Measurements from ENCODE around the gene TP53BP1.
A peak's percentile ranks its signal among the peaks of the same experiment; 100 is the strongest.

The TP53BP1 gene

DNA sequence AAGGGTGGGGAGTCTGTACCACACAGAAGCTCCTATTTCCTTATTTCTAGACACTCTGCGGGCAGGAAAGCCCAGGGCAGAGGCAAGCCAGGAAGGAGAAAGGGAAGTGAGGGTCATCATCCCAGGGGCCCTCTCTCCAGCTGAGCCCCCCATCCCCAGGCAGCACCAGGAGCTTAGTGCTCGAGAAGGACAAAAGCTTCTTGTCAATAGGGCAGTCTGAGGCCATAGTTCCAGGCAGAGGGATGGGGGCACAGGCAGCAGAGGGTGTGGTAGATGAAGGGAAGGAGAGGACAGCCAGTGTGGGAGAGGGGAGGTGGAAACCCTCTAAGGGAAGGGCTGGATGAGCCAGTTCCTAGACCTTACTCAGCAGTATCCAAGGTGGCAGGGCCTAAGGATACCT is 27.2 kb upstream of the TP53BP1 start:
- no peak for DNase-seq (ENCODE audit: low read depth in 2 of 2)

GRCh38 chr15:43519196-43519595 is 26.2 kb upstream of the TP53BP1 start:
- no peak for DNase-seq (ENCODE audit: low read depth in 2 of 2)

DNA sequence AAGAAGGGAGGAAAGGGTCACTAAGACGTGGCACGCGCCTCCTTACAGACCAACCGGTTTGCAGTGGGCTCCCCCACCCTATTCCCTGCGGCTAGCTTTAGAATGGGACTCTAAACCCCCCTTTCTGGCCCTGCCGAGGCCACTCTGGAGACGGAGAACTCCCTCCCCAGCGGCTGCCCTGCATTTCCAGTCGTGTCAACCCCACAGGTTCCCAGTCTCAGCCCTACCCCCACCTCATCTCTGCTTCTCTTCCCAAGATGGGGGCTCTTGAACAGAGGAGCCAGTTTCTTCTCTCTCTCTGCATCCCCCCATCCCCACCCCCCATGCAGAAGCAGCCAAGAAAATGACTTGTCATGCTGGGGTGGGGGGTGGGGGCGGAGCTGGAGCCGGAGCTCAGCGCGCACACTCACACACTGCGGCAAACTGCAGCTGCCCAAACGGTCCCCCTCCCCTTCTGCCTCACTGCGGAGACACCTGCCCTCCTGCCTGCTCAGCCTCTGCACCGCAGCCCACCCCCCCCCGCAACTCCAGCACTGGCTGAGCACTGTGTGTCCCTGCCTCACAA is 25.3 kb upstream of the TP53BP1 start:
- DNase-seq (ENCODE audit: low read depth in 2 of 2) = no peak

GRCh38 chr15:43517354-43518196 is 24.6 kb upstream of the TP53BP1 start, which contains the start of gene MAP1A:
MAP1A (plus strand) TSS chr15:43517608; CDS start chr15:43521474, 3,866 bp downstream.
- DNase-seq (ENCODE audit: low read depth in 2 of 2) = no peak

GRCh38 chr15:43516801-43517353 is 23.9 kb upstream of the TP53BP1 start:
- no peak for DNase-seq (ENCODE audit: low read depth in 2 of 2)

DNA sequence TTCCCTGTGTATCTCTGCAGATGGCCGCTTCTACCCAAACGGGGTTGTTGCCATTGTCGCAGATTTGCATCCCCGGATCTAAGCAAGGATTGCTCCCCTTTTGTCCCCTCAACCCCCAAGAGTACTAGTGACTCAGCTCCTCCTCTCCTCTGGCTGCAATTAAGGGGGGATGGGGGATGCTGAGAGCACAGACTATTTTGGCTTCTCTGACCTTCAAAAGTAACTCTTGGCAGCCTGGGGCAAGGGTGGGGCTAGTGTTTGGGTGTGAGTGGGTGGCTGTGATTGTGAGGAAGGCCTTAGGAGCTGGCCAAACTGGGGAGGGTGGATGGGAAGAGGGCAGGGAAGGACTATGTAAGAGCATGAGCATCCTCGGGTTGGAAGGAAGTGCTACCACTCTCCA is 23.2 kb upstream of the TP53BP1 start:
- no peak for DNase-seq (ENCODE audit: low read depth in 2 of 2)

GRCh38 chr15:43515741-43516140 is 22.8 kb upstream of the TP53BP1 start:
- DNase-seq (ENCODE audit: low read depth in 2 of 2) = no peak

DNA sequence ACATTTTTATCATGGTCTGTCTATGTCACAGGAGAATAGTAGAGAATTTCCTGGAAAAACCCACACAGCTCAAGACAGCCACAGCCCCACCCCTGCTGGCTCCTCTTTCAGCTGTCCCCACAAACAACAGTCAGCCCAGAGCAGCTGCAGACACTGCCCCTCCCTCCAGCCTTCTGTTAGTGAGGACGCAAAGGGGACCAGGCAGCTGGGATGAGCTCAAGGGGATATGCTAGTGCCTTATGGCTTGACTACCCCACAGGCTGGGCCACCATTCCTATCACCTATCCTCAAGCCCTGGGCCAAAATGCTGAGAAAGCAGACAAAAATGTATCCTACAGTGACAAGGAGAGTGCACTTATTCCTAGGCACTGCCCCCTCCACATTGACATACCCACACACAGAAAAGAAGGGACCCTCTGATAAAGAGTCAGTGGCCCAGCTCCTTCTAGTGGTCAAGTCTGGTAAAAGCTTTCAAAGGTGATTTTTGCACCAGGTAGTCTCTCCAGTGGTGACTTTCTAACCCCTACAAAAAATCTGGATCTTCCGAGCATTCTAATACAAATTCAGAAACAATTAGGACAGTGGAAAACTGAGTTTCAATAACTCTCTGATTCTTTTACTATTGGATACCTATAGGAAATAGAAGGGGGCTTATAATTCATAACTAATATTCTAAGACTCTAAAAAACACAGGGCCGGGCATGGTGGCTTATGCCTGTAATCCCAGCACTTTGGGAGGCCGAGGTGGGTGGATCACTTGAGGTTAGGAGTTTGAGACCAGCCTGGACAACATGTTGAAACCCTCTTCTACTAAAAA is 21.5 kb upstream of the TP53BP1 start:
- no peak for DNase-seq (ENCODE audit: low read depth in 2 of 2)

GRCh38 chr15:43513550-43513949 is 20.6 kb upstream of the TP53BP1 start:
- no peak for DNase-seq (ENCODE audit: low read depth in 2 of 2)

- no peak for DNase-seq (ENCODE audit: low read depth in 2 of 2)
These were observed 18.3 kb upstream of the TP53BP1 start for GRCh38 chr15:43511012-43511885.

DNA sequence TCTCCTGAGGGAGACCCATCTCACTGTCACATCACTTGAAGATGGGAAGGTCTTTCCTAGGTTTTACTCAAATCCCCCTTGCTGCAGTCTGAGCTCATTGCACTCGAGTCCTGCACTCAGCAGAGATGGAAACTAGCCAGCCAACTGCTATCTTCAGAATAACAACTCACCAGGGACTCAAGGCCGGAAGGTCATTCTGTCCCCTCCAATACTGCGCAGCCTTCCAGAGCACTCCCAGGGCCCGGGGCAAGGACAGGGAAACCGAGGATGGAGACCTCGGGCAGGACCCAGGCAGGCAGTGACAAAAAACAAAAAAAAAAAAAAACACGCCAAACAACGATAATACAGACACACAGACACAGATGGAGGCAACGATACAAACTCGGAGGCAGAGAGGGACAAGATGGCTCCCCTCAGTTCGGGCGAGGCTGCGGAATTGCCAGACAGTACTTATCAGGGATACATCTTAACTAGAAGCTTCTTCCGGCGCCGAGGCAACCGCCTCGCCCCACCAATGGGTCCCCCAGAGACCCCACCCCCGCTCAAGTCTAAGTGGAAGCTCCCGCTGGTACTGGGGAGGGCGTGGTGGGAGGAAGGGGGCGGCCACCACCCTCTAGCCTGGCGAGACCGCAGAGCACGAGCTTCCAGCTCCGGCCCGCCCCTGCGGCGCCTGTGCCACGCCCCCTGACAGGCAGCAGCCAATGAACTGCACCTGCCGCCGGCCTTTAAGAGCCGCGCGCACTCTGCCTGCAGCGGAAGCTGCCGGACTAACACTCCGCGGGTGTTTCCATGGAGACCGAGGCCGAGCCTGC is 17.4 kb upstream of the TP53BP1 start:
- peak; percentile 88 to 94 for DNase-seq (ENCODE audit: low read depth in 2 of 2)

DNA sequence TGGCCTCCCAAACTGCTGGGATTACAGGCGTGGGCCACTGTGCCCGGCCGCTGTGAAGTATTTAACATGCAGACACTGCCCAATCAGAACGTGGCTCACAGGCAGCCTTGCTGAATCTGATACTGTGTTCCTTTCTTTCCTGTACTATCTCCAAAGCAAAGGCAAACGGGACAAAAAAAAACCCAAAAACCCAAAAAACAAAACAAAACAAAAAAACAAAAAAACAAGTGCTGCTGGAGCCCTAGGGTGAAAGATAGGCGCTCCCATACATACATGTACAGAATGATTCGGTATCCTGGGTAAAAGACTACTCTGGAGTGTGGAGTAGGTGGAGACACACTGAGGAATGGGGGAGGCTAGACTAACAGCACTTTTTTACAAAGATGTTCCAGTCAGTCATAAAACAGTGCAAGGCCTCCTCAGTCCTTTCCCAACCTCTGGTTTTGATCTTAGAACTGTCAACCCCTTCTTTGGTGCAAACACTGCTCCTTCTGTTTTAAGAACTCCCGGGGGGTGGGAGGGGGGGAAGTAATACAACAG is 16.8 kb upstream of the TP53BP1 start:
- no peak for DNase-seq (ENCODE audit: low read depth in 2 of 2)

DNA sequence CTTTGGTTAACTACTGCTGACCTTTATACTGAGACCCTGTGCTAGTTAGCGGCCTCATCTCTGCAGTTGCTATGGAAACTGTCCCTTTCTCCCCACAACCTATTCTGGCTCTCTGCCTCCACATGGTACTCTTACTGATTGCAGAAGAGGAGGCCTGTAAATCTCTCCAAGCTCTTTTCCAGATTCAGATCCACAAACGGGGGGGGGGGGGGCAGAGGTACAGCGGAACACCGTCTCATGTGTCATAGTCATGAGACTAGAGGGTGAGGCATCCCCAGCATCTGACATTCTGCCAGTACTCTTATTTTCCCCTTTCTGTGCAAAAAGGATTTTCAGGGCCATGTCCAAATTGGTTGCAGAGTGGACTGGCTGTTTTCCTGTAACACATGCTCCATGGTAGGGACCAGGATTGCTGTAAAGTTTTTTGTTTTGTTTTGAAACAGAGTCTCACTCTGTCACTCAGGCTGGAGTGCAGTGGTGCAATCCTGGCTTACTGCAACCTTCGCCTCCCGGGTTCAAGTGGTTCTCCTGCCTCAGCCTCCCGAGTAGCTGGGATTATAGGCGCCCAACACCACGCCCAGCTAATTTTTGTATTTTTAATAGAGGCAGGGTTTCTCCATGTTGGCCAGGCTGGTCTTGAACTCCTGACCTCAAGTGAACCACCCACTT is 16.2 kb upstream of the TP53BP1 start:
- DNase-seq (ENCODE audit: low read depth in 2 of 2) = no peak

- DNase-seq (ENCODE audit: low read depth in 2 of 2) = no peak
These were observed 15.5 kb upstream of the TP53BP1 start for GRCh38 chr15:43508421-43508820.

DNA sequence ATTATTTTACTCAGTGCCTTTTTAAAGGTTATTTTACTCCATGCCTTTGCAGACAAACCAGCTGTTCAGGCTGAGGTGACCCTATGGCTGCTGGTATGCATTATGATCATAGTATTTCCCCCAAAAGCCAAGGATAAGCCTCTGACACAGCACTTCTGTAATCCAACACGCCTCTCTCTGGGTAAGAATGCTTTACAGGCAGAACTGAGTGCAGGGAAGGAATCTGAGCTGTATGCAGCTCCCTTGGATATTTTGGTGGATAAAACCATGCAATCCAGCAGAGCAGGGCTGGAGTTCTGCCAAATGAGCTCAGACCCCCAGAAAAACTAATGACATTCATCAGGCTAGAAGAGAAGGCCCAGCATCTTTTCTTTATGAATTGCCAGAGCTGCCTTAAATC is 12.8 kb upstream of the TP53BP1 start:
- no peak for DNase-seq (ENCODE audit: low read depth in 2 of 2)

DNA sequence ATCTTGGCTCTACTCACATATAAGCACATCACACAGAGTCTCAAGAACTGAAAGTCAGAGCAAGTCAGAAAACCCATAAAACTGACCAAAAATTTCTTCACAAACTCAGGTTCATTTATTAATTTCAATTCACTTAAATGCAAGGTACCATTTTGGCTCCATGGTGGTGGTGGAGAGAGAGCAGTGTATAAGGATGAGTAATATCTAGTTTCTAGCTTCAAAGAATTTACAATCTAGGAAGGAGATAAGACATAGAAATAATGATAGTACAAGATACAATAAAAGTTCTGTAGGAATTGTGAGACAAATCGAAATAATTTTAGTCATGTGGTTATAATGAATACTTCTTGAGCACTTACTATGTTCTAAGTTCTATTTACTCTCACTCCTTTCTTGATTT is 6.7 kb upstream of the TP53BP1 start:
- no peak for DNase-seq (ENCODE audit: low read depth in 2 of 2)

GRCh38 chr15:43498990-43499389 is 6.0 kb upstream of the TP53BP1 start:
- no peak for DNase-seq (ENCODE audit: low read depth in 2 of 2)

GRCh38 chr15:43493703-43494472 is 932 bp upstream of the TP53BP1 start:
- no peak for DNase-seq (ENCODE audit: low read depth in 2 of 2)

GRCh38 chr15:43492266-43492665 is 690 bp downstream of the TP53BP1 start:
- DNase-seq (ENCODE audit: low read depth in 2 of 2) = no peak
